PC-3 (cell line): ENCODE data around the gene PPIL1.

Experiments used
- EZH2 ChIP-seq: fragments of 300-600 bp; sonication (generic); IDR thresholded peaks from one replicate; pipeline ENCODE4 v1.6.1; 2017; ENCODE audit warnings: antibody characterized with exemption, mild to moderate bottlenecking, low read length; ENCODE audit not compliant: unreplicated experiment
- EZH2phosphoT487 ChIP-seq: fragments of 300-600 bp; sonication (generic); IDR thresholded peaks from 2 replicates; pipeline ENCODE4 v1.6.1; 2018; ENCODE audit warnings: mild to moderate bottlenecking, antibody characterized with exemption, low read length, borderline replicate concordance
- TF ChIP-seq, protein P1 (sequence below): fragments of 300-600 bp; sonication (generic); conservative IDR thresholded peaks from 2 replicates; pipeline ENCODE4 v1.5.1; 2017; ENCODE audit warnings: antibody characterized with exemption, low read depth, mild to moderate bottlenecking, low read length

- TF ChIP-seq, protein P1, sequence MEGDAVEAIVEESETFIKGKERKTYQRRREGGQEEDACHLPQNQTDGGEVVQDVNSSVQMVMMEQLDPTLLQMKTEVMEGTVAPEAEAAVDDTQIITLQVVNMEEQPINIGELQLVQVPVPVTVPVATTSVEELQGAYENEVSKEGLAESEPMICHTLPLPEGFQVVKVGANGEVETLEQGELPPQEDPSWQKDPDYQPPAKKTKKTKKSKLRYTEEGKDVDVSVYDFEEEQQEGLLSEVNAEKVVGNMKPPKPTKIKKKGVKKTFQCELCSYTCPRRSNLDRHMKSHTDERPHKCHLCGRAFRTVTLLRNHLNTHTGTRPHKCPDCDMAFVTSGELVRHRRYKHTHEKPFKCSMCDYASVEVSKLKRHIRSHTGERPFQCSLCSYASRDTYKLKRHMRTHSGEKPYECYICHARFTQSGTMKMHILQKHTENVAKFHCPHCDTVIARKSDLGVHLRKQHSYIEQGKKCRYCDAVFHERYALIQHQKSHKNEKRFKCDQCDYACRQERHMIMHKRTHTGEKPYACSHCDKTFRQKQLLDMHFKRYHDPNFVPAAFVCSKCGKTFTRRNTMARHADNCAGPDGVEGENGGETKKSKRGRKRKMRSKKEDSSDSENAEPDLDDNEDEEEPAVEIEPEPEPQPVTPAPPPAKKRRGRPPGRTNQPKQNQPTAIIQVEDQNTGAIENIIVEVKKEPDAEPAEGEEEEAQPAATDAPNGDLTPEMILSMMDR: peak; percentile 93
- TF ChIP-seq EZH2 (no peak), EZH2phosphoT487 (no peak)
Measured at GRCh38 chr6:36851149-36851614, 23.4 kb downstream of the PPIL1 start.
